NK-92 (cell line): ENCODE results near the gene MRPS27.

Source experiments
- DNase-seq: peaks from one replicate; lab custom pipeline; 2025; ENCODE audit not compliant: unreplicated experiment; lab: John Stamatoyannopoulos, UW

MRPS27 gene

DNA sequence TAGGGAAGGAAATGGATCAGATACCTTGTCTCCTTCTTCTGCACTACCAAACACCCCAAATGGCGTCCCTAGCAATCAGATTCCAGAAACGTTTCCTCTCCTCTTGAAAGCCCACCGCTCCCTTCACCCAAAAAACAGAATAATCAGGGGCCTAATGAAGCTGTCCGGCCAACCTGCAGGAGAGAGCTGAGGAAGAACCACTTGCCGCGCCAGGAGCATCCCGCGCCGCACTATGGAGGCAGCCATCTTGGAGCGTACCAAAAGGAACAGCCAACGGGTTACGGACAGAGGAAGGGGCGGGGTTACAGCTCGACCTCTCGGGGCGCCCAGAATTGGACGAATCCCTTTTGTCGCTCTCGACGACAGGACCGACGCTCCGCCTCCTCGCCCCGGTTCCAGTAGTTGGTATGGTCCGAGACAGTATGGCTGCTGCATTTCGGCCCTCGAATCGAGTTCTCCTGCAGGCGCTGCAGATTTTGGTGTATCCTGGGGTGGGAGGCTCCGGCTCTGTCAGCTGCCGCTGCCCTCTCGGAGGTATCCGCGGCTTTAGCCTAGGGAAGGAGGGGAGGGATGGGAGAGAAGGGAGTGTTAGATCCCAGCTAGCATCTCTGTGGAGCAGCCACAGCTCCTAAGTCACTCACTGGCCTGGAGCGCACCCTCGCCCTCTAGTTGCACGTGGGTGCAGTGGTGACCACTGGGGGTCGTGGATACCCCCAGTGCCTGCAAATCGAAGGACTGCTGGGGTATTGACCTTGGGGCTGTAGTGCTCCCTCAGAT, at the start of gene MRPS27, which contains the start of gene PTCD2:
TSS of gene MRPS27 (minus strand) at position 265 of the 777 bp plus-strand sequence. CDS start at position 246, 19 bp downstream.
TSS of gene PTCD2 (plus strand) at position 398 of the 777 bp plus-strand sequence. CDS start at position 408, 10 bp downstream.
- DNase-seq, result peak; percentile 42

- DNase-seq, result no peak
These were observed 49.7 kb upstream of the MRPS27 start for GRCh38 chr5:72369711-72370110.

DNA sequence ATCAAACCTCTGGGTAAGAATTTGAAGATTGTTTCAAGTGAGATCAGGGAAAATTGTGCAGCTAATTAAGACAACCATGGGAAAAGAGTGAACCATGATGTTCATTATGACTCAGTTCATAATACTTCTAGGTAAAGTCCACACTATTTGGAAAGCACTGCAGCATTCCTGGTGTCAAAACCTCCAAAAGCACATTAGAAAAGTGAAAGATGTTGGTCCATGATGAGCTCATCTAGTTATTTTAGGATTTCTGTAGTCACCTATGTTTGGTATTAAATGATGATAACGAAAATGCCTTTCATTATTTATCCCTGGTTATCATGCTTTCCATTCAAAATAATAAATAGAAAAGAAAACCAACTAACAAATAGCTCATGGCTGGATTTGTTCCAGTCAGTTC, 49.3 kb upstream of the MRPS27 start:
- DNase-seq, result no peak

DNA sequence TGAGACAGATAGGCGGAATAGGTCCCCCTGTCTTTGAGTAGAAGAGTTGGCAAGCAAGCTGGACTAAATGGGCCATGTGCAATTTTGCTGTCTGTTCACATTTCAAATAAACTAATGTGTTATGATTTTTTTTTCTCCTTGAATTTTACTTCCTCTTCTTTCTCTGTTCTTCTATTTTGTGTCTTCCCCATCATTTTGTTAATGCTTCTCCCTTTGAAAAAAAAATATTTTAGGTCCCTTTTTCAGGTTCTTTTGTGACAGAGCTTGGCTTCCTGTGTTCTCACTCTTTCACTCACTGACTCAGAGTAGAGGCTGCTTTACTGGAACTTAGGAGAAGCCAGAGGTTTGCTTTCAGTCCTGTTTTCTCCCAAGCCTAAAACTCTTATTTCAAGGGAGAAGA, 48.2 kb upstream of the MRPS27 start:
- no peak for DNase-seq

- DNase-seq, result no peak
These were observed 46.4 kb upstream of the MRPS27 start for GRCh38 chr5:72366324-72366976.

GRCh38 chr5:72364951-72365350, 44.9 kb upstream of the MRPS27 start:
- no peak for DNase-seq

- DNase-seq, result no peak
These were observed 44.1 kb upstream of the MRPS27 start for GRCh38 chr5:72364171-72364570.

DNA sequence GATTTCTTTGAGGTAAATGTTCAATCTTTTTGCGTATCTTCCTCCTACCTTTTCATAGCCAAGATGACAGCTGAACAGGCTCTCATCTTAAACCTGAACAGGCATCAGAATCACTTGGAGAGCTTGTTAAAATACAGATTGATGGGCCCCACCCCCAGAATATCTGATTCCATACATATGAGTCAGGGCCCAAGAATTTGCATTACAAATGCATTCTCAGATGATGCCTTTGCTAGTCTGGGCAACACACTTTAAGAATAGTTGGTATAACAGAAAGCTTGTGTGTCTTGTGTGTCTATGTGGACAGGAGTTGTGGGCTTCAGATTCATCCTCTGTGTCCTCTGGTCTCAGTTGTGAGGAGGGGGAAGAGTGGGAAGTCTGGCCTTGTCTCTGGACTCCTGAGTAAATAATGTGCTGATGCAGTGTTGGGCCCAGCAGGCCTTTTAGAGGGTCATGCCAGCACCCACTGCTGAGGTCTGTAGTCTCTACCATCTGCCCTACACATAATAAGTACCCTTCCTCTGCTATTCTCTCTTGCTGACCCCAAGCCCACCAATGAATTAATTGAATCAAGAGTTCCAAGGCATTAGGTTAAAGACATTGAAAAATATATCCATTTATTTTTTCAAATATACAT, 43.2 kb upstream of the MRPS27 start:
- DNase-seq, result no peak

DNA sequence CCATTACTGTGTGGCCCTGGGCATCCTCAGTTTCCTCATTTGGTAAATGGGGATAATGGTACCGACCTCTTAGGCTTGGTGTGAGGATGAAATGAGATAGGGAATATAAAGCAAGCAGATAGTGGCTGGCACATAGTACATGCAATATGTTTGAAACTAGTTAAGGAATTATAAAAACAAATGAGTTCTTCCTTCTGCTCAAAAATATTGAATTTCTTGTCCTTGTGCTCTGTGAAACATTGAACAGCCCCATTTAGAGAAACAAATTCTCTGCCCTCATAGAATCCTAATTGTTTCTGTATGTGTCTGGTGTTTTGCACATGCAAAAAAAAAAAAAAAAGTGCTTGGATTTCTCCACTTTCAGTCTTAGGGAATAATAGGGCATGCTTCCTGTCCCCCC, 39.8 kb upstream of the MRPS27 start:
- no peak for DNase-seq

GRCh38 chr5:72358925-72359324, 38.9 kb upstream of the MRPS27 start:
- no peak for DNase-seq

- DNase-seq, result no peak
These were observed 36.3 kb upstream of the MRPS27 start for GRCh38 chr5:72356361-72356760.

DNA sequence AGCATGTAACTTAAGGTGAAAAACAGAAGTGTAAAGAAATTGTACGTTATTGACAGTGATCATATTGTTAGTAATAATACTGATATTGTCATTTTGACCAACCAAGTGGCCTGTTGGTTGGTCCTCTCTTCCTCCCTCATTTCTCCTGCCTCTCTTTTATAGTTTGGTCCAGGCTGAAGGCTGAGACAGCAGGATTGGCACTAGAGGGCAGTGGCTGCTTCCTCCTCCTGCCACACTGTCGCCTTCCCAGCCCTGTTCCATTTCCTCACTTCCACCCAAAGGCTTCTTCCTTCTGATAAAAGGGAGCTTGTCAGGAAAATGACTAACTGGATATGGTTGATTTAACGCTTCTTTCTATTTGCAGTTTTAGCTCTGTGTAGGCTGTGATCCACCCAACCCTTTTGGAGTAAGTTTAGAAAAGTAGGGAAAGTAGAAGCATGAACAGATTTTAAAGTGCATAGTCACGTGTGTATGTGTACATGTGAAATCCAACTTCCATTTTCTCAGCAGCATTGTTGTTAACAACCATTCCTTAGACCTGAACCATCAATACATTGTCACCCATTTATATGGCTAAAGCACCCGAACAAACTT, 35.8 kb upstream of the MRPS27 start:
- DNase-seq, result no peak

GRCh38 chr5:72353046-72353445, 33.0 kb upstream of the MRPS27 start:
- no peak for DNase-seq

- DNase-seq, result no peak
These were observed 32.6 kb upstream of the MRPS27 start for GRCh38 chr5:72352616-72353015.

DNA sequence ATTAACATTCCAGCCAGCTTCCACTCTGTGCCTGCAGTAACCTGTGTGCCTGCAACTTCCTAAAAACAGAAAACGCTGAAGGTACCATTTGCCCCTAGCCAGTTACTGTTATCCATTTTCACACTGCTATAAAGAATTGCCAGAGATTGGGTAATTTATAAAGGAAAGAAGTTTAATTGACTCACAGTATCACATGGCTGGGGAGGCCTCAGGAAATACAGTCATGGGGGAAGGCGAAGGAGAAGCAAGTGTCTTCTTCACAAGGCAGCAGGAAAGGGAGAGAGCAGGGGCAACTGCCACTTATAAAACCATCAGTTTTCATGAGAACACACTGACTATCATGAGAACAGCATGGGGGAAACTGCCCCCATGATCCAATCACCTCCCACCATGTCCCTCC, 31.3 kb upstream of the MRPS27 start:
- DNase-seq, result no peak

DNA sequence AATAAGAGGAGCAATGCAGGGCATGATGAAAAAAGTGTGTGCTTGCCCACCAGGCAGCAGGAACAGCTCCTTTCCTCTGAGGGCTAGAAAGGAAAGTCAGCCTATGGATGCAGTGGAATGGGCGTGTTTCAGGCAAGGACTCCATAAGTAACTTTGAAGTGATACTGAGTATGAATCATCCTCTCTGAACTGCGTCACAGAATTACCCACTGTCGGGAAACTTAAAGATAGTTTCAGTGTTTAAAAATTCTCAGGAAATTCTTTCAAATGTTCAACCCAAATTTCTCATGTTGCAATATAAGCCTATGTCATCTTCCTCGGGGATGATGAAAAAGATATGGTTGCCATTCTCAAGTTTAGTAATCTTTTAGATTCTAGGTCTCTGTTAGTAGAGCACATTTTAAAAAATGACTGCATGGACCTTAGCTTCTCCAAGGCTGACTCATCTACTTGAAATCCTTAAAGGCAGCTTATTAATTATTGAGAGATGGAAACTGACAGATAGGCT, 27.8 kb upstream of the MRPS27 start:
- no peak for DNase-seq

GRCh38 chr5:72346398-72346797, 26.4 kb upstream of the MRPS27 start:
- DNase-seq, result no peak

- DNase-seq, result no peak
These were observed 18.7 kb upstream of the MRPS27 start for GRCh38 chr5:72338689-72339209.

- no peak for DNase-seq
These were observed 17.1 kb upstream of the MRPS27 start for GRCh38 chr5:72337159-72337558.

DNA sequence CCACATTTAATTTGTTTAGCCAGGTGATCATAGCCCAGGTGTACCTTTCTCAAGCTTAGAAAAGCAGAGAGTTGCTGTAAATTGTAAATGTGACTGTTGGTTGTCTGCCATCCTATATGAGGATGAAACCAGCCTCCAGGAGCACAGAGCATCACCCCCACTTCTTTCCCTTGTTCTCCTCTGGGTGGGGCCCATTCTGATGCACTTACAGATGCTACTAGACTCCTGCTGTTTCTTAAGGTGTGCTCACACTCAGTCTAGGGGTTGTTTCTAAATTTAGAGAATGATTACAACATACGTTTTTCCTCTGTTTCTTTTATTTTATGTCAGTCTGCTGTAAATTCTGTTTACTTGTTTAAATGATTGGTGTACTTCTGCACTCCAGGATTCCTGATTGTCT, 10.7 kb upstream of the MRPS27 start:
- DNase-seq, result no peak

DNA sequence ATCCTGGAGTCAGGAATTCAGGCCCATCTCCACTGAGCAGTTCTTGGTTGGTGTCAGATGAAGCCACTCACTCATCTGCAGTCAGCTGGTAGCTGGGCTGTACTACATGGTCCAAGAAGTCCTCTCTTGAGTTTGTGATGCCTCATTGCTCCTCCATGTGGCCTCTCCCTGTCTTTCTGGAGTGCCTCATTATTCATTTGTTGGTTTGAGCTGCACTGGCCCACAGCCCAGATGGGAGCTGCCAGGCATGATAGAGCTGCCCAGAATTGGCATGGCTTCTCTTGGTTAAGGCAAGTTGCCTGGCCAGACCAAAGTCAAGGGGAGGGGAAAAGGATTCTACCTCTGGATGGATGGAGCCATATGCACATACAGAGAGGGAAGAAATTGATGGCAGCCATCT, 8.1 kb upstream of the MRPS27 start:
- DNase-seq, result no peak
